SW480 (cell line): Measurements from ENCODE around the gene PYGB.

Source experiments
- DNase-seq: peaks from one replicate; pipeline ENCODE4 v3.0.0-alpha.2; 2016; ENCODE audit warnings: low spot score

The PYGB gene

DNA sequence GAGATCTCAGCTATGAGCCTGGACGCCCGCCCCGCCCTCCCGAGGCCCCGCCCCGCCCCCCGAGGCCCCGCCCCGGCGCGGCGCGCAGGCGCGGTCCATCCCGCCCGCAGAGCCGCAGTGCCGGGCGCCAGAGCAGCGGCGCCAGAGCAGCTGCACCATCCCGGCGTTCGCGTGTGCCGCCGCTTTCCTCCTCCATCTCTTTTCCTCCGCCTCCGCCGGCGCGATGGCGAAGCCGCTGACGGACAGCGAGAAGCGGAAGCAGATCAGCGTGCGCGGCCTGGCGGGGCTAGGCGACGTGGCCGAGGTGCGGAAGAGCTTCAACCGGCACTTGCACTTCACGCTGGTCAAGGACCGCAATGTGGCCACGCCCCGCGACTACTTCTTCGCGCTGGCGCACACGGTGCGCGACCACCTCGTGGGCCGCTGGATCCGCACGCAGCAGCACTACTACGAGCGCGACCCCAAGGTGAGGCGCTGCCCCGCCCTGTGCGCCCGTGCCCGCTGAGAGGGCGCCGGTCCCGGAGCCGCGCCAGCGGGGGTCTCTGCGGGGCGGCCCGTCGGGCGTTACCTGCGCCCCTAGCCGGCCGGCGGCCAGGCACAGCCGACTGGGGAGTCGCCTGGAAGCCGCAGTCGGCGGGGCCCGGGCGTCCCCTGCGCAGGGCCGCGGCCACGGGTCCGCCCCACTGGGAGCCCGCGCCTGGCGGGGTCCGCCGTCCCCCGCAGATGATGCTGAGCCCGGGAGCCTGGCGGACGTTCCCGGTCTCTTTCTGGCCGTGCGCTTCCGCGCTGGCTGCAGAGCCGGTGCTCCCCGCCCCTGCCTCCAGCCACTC, at the start of gene PYGB:
PYGB (plus strand) TSS at position 130 of the 830 bp plus-strand sequence; CDS start at position 224, 94 bp downstream.
- DNase-seq: peak; percentile 90

DNA sequence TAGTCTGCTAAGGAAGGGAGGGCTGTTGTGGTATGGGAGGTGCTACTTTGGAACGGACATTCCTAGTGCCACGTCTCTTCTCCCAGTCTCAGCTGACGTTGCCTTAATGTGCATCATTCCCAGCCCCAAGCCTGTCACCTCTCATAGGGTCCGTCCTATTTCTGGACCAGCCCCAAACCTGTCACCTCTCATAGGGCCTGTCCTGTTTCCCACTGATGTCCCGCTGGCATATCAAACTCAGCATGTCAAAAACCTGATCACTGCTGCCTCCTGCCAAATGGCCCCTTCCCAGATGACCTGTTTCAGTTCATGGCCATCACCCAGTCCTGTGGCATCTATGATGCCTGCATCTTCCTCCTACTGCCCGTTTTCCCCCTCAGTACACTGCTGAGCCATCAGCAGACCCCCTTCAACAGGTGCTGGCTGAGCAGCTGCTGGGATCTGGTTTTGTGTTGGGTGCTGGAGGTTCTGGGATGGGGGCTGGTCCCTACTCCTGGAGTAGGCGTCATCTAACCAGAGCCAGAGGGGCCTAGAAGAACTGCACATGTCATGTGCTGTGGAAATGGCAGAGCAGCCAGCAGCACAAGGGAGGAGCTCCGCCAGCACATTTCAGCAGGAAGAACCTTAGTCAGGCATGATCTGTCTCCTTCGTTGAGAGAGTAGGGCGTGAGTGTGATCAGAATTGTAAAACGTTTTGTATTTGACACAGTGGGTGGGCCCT, 49.1 kb upstream of the PYGB start:
- DNase-seq: no peak

DNA sequence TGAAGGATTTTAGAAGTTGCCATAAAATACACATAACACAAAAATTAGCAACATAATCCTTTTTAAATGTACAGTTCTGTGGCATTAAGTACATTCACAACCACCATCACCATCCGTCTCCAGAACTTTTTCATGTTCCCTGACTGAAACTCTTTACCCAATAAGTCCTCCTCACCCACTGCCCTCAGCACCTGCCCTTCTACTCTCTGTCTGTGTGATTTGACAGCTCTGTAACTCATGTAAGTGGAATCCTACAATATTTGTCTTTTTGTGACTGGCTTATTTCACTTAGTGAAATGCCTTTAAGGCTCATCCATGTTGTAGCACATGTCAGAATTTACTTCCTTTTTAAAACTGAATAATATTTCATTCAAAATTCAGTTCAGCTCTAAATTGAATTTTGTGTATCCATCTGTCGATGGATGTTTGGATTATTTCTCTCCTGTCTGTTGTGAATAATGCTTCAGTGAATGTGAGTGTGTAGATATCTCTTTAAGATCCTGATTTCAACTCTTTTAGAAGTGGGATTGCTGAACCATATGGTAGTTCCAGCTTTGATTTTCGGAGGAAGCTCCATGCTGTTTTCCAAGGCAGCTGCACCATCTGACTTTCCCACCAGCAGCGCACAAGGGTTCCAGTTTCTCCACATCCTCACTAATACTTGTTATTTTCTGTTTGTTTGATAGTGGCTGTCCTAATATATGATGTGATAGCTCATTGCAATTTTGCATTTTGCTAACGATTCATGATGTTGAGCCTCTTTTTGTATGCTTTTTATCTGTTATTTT, 48.2 kb upstream of the PYGB start:
- DNase-seq: no peak

DNA sequence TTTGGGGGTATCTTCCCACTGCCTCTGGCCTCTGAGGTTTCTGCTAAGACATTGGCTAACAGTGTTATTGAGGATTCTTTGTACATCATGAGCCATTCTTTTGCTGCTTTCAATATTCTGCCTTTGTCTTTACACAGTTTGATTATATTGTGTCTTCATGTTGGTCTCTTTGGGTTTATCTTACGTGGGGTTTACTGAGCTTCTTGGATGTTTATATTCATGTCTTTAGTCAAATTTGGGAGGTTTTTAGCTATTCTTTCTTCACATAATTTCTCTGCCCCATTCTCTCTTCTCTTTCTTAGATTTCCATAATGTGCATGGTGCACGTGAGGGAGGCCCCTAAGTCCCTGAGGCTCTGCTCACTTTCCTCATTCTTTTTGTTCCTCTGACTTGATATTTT, 44.8 kb upstream of the PYGB start:
- DNase-seq: no peak

DNA sequence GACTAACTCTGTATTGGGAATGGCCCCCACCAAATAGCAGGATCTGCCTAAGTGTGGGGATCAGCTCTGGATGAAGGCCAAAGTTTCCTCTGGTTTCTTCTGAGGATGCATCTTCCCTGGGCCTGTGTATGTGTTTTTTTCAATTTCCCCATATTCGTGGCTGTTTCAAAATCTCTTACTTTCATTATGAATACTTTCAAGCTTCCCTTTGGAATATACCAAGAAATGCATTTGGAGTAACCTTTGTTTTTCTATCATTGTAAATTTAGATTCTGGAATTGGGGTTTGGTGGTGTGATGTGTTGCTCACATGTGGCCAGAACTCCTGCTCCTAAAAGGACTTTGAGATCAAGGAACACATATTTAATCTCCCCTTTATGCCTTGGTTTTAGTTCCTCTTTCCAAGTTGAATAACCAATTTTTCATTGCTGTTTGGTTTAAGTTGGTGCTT, 44.0 kb upstream of the PYGB start:
- DNase-seq: no peak

DNA sequence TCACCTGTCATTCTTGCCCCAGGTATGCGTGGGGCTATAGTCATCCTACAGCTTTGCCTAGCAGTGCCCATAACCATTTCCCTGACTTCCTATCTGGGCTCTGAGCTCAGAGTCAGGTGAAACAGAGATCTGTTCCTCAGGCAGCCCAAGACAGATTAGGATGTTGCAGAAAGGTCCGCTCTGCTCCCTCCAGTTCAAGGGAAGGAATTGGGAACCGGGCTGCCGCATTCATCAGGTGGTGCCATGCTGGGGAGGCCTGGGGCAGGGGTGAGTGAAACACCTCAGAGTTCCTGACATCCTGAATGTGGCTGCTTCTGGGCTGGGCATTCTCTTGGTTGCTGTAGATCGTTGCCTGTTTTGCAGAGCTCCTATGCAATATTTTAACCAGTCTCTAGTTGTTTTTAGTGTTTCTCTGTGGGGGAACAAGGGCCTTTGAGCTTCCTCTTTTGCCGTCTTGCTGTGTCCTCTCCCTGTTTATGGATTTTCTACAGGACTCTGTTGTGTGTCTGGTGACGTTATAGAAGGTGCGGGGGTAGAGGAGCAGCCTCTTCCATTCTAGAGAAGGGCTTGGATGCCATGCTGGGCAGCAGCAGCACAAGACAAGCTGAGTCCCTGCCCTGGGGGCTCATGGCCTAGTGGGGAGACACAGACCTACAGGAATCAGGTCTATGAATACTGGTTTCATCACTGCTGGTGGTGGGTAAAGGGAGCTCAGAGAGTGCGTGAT, 43.2 kb upstream of the PYGB start:
- no peak for DNase-seq

DNA sequence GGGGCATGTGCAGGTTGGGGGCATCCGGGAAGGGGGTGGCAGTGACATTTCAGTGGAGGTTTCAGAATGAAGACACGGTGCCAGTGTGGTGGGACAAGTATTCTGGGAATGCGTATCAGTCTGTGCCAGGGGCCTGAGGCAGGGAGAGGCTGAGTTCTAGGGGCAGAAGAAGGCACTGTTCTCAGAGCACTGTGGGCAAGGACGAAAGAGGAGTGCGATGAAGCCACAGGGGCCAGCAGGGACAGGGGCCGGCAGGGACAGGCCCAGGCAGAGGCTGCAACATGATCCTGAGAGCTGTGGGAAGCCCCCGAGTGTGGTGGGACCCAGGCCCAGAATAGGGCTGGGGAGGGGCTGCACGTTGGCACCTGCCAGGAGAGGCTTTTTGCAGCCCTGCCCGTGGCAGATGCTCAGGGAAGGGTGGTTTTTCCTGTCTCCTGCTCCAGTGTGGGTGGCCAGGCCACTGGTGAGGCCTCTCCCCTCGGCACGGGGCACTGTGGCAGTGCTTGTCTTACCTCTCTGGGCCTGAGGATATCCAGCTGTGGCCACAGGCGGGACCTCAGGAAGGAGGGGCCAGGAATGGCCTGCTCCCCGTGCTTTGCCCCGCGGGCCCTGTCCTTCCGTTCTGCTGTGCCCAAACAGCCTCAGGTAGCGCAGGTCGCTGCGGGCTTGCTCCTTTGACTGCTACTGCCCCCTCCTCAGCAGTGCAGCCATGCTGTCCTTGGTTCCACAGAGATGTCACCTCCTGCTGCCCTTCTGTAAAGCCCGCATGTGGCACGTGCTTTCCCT, 42.4 kb upstream of the PYGB start:
- no peak for DNase-seq

DNA sequence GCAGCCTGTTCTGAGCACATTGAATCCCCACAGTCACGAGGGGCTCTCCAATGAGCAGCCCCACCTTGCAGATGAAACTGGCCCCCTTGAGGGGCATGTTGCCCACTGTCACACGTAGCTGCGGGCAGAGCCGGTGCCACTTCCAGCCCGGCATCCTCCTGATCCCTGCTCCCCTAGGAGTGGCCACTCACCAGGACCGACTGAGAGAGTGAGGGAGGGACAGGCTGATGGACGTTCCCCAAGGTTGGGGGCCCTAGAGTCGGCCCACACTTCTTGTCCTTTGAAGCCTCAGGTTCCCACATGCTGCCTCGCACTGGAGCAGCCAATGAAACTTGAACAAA, 41.9 kb upstream of the PYGB start:
- no peak for DNase-seq

DNA sequence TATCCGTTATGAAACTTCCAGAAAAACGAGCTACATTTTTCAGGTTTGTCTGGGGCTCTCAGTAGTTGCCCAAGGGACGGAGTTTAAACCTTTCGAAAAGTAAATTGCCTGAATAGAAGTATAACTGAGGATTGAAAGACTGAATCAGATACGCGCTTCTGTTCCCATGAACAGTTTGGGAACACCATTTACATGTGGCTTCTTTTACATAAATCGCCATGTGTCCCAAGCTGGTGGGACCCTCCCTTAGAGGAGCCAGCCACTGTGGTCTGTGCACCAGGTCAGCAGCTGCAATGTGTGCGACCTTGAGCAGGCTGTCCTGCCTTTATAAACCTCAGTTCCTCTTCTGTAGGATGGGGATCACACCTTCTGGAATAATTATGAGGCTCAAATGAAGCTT, 41.3 kb upstream of the PYGB start:
- DNase-seq: no peak

DNA sequence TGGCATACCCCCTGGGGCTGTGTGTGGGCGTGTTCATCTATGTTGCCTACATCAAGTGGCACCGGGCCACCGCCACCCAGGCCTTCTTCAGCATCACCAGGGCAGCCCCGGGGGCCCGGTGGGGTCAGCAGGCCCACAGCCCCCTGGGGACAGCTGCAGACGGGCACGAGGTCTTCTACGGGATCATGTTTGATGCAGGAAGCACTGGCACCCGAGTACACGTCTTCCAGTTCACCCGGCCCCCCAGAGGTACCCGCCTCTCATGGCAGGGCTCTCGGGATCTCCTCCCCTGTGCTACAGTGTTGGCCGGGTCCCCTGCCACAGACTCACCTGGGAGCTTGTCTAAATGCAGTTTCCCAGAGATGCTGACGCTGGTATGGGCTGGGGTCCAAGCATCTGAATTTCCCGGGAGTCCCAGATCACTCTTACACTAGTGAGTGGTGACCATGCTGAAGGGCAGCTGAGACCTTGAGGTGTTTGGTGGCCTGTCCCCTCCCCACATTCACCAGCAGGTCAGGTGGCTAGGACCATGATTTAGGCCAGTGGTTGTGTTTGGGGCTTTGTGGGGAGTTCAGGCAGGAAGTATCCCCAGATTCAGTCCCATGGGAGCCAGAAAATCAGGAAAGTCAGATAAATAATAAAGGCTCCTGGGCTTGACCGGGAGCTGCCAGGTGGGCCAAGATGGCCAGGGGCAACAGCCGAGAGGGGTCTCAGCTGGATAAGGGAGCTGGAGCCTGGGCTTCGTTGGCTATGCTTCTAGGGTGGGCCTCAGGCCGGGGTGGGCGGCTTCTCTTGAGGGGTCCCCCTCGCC, 40.5 kb upstream of the PYGB start:
- DNase-seq: no peak

DNA sequence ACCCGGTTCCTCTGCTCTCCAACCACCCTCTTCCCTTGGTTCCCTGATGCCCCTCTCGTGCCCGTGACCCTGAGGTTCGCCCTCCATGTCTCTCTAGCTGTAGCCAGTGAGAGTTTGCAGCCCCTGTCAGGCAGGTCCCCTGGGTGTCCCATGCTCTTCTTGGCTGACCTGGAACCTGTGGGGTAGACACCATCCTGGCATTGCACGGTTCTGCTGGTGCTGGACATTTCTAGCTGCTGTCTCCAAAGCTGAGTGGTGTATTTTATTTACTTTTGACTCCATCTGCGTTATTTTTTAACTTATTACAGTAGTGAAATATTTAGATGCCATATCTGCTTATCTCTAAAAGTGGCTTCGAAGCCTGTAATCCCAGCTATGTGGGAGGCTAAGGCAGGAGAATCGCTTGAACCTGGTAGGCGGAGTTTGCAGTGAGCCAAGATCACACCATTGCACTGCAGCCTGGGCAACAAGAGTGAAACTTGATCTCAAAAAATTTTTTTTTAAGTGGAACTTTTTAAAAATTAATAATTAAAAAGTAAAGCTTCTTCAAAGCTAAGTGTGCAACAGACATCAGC, 39.8 kb upstream of the PYGB start:
- DNase-seq: no peak

DNA sequence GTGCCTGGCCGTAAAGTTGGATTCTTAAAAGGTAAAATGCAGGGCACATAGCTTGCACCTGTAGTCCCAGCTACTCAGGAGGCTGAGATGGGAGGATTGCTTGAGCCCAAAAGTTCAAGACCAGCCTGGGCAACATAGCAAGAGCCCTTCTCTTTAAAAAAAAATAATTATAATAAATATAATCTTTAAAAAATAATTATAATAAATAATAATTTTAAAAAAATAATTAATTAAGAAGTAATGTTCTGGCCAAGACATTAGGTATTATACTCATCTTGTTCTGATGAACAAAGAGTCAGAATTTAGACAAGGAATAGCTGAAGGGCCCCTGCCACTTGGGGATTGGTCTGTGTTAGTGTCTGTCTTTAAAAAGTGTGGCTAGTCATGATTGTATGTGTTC, 38.5 kb upstream of the PYGB start:
- DNase-seq: no peak

DNA sequence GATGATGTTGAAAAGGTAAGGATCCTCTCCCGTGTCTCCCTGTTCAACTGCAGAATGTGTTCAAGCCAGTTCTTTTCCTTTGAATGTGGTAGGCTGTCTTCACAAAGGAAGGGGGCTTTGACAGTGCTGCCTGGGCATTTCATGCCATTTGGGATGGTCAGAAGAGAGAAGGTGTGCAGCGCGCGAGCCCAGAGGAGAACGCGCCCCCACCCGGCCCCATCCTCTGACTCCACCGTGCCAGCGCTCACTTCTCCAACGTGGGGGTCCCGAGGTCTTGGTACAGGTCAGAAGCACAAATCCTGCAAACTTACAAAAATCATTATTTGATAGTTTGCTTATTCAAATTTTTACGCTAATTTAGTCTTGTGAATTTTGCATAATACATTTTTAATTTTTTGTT, 38.0 kb upstream of the PYGB start:
- no peak for DNase-seq

DNA sequence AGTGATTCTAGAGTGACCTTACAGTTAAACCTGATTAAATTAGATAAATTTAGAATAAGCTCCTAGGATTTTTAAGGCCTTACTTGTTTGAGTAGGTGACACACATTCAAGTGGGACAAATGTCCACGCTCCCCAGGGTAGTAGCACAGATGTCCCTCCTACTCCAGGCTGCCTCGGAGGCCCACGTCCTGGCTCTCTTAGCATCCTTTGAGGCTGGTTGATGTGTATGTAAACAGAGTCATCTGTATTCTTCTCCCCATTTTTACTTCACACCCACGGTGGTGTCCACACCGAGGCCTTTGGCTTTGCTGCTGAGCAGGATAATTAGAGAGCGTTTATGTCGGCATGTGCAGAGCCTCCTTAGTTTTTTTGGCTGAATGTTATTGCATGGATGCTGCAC, 36.6 kb upstream of the PYGB start:
- DNase-seq: no peak

DNA sequence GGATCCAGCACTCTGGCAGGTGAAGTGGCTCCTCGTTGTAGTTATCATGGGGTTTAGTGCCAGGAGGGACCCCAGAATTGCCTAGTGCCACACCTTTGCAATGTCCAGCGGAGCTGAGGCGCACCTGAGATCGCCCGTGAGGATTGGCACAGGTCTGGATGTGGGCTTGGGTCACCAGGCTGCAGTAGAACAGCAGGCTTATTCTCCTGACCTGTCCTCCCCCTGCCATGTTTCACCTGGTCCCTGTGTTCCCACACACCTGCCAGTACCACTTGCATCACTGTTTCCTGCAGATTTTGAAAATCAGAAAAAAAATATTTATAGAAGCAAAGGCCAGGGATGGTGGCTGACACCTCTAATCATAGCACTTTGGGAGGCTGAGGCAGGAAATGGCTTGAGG, 35.6 kb upstream of the PYGB start:
- no peak for DNase-seq

DNA sequence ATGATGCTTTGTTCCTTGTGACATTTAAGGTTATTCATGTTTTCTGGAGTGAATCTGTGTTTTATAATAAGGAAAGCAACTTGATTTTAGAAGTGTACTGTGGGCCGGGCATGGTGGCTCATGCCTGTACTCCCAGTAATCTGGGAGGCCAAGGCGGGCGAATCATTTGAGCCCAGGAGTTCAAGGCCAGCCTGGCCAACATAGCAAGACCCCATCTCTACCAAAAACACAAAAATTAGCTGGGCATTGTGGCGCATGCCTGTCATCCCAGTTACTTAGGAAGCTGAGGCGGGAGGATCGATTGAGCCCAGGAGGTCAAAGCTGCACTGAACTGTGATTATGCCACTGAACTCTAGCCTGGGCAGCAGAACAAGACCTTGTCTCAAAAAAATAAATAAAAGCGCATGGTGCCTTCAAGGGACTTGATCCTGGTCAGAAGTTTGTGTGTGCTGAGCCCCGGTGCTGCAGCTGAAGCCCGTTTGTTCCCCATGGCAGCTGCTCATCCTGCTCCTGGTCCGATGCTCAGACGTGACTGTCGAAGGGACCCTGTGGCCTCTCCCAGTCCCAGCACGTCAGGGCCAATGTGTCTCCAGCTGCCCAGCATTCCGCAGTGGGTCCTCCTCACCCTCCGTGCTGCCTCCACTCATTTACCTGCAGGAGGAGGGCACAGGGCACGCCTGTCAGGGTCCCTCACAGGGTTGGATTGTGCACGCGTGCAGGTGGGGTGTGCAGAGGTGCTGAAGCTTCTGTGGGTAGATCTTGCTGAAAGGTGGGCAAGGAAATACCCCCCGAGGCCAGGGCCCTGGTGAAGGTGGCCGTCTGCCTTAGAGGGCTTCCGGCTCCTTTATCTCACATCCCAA, 34.1 kb upstream of the PYGB start:
- DNase-seq: no peak

DNA sequence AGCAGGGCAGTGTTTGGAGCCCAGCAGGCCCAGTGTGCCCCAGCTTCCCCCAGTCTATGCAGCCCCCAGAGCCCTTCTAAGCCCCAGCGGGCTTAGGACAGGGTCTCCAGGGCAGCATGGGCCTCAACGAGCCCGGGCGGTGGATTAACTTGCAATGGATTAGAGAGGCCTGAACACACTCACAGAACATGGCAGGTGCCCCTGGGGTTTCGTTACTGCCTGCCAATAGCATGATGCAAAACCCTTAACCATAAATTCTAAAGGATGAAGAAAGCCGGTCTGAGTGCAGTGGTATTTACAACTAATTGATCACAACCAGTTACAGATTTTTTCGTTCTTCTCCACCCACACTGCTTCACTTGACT, 33.5 kb upstream of the PYGB start:
- no peak for DNase-seq

DNA sequence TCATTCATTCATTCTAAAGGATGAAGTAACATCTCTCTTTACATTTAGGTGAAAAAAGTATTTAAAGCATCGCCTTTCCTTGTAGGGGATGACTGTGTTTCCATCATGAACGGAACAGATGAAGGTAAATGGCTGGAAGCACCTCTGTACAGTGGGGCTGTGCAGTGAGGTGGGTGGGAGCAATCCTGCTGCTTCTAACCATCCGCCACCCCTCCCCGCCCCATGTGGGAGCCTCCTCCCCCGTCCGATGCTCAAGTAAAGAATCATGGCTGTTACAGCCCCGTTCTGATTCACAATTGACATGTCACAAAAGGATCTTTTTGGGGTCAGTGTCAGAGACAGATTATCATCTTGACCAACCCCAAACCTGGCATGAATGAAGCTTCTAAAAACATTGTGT, 33.1 kb upstream of the PYGB start:
- no peak for DNase-seq

DNA sequence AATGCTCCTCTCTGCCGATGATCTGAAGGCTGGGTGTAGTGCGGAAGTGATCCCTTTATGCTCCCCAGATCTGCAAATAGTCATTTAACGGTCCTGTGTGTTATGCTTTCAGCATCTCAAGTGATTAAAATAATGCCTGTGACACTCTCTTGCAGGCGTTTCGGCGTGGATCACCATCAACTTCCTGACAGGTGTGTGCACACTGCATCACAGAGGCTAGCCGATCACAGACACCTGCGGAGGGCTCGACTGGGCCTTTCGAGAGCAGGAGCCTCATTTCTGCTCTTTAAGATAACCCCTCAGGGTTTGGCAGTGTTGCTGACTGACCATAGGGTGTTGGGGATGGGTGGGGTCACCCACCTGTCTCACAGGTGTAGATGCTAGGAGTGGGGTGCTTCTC, 32.4 kb upstream of the PYGB start:
- DNase-seq: no peak
